NB4 (cell line): ENCODE data around the gene SPATA21.

ENCODE experiments used
- CTCF ChIP-seq: IDR thresholded peaks from one replicate; pipeline ENCODE4 v1.5.1; 2012; ENCODE audit warnings: low read depth, low read length
- MAX ChIP-seq: IDR thresholded peaks from 2 replicates; pipeline ENCODE4 v1.6.1; 2011; ENCODE audit warnings: low read depth, low read length
- MYC ChIP-seq: IDR thresholded peaks from 2 replicates; pipeline ENCODE4 v1.6.1; 2011; ENCODE audit warnings: low read depth, low read length
- POLR2A ChIP-seq: IDR thresholded peaks from 2 replicates; pipeline ENCODE4 v1.6.1; 2011; ENCODE audit warnings: mild to moderate bottlenecking; ENCODE audit not compliant: insufficient read length; ENCODE audit errors: extremely low read depth

GRCh38 chr1:16375521-16376340 lies 61.5 kb downstream of the SPATA21 start:
- TF ChIP-seq CTCF = no peak
- TF ChIP-seq POLR2A = no peak
- TF ChIP-seq MAX = no peak
- no peak for TF ChIP-seq MYC
